ENCODE results near the gene TENM3. TPM values are rescaled to one million over a fixed set of nuclear protein-coding genes. Genes with fewer than 3 reads are reported as not detected.

TENM3 gene
- total and polyA plus RNA-seq, 2 of the 8 experiments (the other 6 are each of a cell fraction or from before 2014, with no cell fraction given), result 36.9 to 69.3 TPM

DNA sequence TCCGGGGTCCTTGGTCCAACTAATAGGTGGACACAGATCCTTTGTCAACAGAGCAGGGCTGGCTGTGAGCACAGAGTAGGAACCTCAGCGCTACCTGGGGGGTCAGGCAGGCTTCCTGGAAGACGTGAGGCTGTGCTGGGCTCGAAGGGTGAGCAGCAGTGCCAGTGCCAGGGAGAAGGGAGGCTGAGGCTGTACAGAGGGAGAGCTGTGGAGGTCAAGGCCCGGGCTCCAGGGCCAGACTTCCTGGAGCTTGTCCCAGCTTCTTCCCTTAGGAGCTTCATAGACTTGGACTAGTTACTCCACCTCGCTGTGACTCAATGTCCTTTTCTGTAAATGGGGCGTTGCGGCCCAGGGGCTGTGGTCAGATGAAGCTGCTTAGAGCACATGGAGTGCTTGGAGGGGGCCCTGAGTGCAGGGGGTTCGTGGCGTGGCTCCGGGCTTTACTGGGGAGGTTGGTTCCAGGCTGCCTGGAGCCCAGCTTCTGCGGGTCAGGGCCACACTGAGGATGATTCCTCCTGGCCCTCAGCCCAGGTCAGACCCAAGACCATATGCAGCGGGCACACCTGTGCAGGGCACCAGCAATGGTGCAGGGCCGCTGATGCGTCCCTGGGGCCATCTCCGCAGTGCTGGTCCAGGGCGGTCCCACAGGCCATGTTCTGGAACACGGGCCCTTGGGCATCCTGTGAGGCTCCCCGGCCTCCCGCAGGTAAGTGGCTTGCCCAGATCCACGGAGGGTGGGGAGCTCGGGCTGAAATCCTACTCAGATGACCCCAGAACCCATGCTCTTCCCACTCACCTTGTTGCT, 575.9 kb downstream of the TENM3 start (continued):
- no peak for TF ChIP-seq RAD21 (IDR thresholded peaks at IDR 0.05 in 1 of 2, conservative IDR thresholded peaks at IDR 0.05 in 1 of 2; ENCODE audit: low read depth in 2 of 2, low read length in 2 of 2)
- TF ChIP-seq CREB1 (IDR thresholded peaks at IDR 0.05), result no peak
- TF ChIP-seq KDM4A (IDR thresholded peaks at IDR 0.05; ENCODE audit: low read depth, low read length, severe bottlenecking), result no peak
